NT2/D1 (cell line): ENCODE measurements around the gene TUBB3.

Experiments used
- SUZ12 ChIP-seq: IDR thresholded peaks from 2 replicates; pipeline ENCODE4 v1.6.1; 2011; ENCODE audit not compliant: insufficient read length, insufficient read depth; ENCODE audit errors: extremely low read depth
- YY1 ChIP-seq: IDR thresholded peaks from 2 replicates; pipeline ENCODE4 v1.6.1; 2011; ENCODE audit not compliant: insufficient read length, insufficient read depth
- ZNF274 ChIP-seq: IDR thresholded peaks from 2 replicates; pipeline ENCODE4 v1.6.1; 2011; ENCODE audit warnings: mild to moderate bottlenecking, low read depth, low read length

GRCh38 chr16:89902980-89903379, 20.2 kb upstream of the TUBB3 start:
- TF ChIP-seq YY1: no peak
- no peak for TF ChIP-seq ZNF274
- TF ChIP-seq SUZ12: no peak
